Body of pancreas (tissue), 4 donors: ENCODE results near the gene LCT.

ENCODE experiments used
- POLR2A ChIP-seq, 3 donors: fragments of 450-650 bp; IDR thresholded peaks; one replicate each; pipeline ENCODE4 v1.6.1; 2016; ENCODE audit warnings: antibody characterized with exemption in 3 of 3, mild to moderate bottlenecking in 2 of 3
- TF ChIP-seq, protein P1 (sequence below), 7 experiments: fragments of 450-650 bp in 4 of 7; fragments of 200-600 bp in 3 of 7; sonication (generic) in 3 of 7; IDR thresholded peaks; one replicate each; pipeline ENCODE4 v1.5.1; 2016 to 2019; ENCODE audit warnings: antibody characterized with exemption in 7 of 7

DNA sequence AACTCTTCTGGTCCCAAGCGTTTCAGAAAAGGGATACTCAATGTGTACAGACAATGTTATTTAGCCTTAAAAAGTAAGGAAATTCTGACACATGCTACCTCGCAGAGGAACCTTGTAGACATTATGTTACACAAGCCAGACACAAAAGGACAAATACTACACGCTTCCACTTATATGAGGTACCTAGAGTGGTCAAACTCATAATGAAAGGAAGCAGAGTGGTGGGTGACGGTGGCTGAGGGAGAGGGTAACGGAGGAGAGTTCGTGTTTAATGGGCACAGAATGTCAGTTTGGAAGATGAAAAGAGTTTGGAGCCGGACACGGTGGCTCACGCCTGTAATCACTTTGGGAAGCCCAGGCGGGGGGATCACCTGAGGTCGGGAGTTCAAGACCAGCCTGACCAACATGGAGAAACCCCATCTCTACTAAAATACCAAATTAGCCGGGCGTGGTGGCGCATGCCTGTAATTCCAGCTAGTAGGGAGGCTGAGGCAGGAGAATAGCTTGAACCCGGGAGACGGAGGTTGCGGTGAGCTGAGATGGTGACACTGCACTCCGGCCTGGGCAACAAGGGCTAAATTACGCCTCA, 37.9 kb upstream of the LCT start:
- TF ChIP-seq, protein P1, sequence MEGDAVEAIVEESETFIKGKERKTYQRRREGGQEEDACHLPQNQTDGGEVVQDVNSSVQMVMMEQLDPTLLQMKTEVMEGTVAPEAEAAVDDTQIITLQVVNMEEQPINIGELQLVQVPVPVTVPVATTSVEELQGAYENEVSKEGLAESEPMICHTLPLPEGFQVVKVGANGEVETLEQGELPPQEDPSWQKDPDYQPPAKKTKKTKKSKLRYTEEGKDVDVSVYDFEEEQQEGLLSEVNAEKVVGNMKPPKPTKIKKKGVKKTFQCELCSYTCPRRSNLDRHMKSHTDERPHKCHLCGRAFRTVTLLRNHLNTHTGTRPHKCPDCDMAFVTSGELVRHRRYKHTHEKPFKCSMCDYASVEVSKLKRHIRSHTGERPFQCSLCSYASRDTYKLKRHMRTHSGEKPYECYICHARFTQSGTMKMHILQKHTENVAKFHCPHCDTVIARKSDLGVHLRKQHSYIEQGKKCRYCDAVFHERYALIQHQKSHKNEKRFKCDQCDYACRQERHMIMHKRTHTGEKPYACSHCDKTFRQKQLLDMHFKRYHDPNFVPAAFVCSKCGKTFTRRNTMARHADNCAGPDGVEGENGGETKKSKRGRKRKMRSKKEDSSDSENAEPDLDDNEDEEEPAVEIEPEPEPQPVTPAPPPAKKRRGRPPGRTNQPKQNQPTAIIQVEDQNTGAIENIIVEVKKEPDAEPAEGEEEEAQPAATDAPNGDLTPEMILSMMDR (IDR thresholded peaks at IDR 0.05), result no peak
- no peak for TF ChIP-seq POLR2A (IDR thresholded peaks at IDR 0.05)
